HG02870 (cell line): ENCODE measurements around the gene SEC31A.

ENCODE experiments used
- ATAC-seq: cut with Tn5 transposase; IDR thresholded peaks from one replicate; pipeline ENCODE4 v1.9.1; 2021; ENCODE audit warnings: mild to moderate bottlenecking, moderate library complexity; ENCODE audit not compliant: unreplicated experiment

The SEC31A gene

DNA sequence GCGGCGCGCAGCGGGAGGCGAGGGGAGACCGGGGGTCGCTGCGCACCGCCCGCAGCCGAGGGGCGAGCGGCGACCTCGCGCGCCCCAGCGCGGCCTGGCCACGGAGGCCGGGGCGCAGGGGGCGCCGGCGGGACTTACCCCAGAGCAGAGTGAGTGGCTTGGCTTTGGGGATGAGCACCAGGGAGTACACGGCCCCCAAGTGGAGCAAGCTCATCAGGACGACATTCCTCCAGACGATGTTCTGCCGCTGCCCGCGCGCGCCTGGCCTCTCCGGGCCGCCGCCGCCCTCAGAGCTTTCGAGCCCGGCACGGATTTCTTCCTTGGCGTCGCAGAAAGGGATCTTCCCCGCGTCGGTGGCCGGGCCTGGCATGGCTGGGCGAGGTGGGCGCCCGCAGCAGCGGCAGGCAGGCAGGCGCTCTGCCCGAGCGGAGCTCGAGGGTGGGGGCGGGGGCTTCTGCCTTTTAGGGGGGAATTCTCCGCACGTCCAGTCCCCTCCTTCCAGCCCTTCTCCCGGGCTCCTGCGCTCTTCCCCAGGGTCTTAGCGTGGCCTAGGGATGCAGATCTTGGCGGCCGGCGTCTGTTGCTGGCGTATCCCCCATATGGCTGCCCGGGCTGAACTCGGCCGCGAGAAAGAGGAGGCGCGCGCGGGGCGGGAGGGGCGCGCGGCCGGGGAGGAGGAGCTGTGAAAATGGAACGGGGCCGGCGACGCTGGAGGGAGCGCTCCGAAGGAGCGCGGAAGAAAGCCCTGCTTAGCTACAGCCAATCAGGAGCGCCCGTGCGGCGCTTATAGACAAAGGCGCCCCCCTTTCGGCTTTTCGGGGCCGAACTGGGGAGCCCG lies 92.6 kb downstream of the SEC31A start, which contains the start of gene SCD5:
Gene SCD5 (minus strand): TSS at position 629 of the 838 bp plus-strand sequence. CDS start 259 bp downstream, at position 370.
- ATAC-seq = peak; percentile 83

- no peak for ATAC-seq
Observed at GRCh38 chr4:82797405-82798111, 93.4 kb downstream of the SEC31A start.

GRCh38 chr4:82797040-82797404 lies 93.9 kb downstream of the SEC31A start:
- no peak for ATAC-seq

DNA sequence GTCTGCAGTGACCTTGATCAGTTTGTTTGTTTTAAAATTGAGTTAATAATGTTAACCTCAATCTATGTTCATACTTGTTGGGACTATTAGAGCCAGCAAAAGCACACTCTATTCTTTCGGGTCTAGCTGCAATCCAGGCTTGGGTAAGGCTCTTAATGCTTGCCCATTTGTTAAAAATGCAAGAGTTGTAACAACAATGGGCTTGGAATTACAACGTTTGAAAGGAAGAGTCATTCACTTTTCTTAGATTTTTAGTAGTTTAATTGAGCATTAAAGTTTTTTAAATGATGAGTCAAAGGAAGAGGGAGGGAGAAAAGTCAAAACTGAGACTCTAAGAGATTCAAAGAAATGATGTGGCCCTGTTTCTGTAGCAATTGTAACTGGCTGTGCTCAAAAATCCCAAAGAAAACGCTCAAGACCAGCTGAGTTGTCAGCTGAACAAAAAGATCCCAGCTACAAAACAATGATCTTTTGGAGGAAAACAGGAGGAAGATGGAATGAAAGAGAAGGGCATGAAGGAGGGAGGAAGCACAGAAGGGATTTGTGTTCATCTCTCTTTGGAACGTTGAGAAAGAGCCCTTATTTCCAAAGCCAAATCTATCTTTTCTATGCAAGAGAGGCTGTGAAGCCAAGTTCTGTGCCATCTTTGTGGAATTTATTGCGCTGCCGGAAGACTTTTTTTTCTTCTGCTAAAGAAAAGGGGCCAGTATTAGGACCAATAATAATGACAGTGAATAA lies 97.9 kb downstream of the SEC31A start:
- no peak for ATAC-seq

DNA sequence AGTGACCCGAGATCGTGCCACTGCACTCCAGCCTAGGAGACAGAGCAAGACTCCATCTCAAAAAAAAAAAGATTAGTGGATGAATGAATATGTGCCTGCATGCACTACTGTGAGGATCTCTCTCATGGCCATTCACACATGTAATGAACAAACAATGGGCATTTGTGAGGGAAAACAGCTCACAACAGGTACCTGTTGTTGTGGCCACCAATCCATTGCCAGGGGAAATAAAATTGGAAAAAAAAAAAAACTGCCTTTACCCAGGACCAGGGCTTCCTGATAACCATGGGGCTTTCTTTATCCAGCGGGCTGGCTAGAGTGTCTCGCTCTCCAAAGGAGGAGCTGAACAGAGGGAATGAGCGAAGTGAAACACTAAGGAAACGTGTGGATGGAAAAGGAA lies 99.8 kb downstream of the SEC31A start:
- no peak for ATAC-seq

DNA sequence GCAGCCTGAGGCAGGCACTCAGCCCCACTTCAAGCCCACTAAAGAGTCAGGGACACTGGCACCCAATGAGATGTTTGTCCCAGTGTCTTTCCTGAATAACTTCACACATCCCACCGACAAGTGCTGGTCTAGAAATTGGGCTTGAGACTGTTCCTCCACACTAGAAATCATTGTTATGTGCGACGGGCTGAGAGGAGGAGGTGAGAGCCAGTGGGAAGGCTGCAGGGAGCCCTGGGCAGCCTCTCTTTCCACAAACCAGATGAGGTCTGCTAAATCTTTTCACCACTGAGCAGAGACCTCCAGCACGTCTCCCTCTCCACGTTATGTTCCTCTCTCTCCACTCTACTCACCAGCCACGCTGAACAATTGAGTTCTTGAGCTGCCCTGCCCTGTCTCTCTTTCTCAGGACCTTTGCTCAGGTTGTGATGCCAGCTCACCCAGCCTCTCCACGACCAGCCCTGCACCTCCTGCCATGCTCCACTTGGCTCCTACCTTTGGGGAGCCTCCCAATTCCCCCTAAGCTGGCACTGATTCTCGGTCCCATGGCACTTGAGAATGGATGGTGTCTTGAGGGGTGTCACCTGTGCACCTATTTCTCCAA lies 100.8 kb downstream of the SEC31A start:
- ATAC-seq = no peak

DNA sequence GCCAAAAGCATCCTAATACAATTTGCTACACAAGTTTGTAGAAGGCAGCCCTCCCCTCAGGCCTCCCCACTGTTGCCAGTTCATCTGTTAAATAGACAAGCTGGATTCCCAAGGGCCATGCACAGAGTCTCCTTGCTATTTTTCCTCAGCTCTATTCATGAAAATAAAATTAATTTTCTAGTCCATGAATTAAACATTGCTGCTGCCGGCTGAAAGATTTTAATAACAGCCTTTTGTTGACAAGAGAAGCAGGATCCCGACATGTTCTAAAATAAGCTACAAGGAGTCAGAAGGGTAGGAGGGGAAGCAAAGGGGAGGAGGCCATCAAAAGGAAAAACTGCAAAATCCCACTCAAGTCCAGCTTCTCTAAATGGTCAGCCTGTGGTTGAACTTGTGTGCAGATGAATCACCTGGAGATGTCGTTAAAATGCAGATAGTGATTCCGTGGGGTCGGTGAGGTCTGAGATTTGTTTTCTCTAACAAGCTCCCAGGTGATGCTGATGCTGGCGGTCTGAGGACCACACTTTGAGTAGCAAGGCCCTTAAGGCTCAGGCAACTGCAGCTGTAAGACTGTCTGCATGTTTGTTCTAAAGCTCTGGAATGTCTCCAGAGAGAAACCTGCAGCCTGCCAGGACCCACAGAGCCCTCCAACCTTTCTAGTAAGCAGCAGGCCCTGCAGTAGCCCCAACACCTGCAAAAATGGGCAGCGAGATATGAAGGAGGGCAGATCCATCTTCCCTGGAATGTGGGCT lies 101.8 kb downstream of the SEC31A start:
- ATAC-seq = no peak

DNA sequence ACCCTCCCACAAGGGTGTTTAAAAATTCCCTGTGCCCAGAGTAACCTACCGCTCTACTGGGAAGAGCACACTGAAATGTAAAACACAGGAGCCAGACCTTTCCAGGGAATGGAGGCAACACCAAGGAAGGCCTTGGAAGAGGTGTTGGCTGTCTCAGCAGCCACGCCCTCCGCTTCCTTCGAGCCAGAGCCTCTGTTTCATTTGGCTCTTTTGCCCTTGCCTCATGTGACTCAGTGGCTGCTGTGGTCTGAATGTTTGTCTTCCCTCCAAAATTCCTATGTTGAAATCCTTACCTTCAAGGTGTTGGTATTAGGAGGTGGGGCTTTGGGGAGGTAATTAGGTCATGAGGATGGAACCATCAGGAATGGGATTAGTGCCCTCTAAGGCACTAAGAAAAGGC lies 103.6 kb downstream of the SEC31A start:
- ATAC-seq = no peak

- no peak for ATAC-seq
Observed at GRCh38 chr4:82786828-82787227, 104.1 kb downstream of the SEC31A start.

DNA sequence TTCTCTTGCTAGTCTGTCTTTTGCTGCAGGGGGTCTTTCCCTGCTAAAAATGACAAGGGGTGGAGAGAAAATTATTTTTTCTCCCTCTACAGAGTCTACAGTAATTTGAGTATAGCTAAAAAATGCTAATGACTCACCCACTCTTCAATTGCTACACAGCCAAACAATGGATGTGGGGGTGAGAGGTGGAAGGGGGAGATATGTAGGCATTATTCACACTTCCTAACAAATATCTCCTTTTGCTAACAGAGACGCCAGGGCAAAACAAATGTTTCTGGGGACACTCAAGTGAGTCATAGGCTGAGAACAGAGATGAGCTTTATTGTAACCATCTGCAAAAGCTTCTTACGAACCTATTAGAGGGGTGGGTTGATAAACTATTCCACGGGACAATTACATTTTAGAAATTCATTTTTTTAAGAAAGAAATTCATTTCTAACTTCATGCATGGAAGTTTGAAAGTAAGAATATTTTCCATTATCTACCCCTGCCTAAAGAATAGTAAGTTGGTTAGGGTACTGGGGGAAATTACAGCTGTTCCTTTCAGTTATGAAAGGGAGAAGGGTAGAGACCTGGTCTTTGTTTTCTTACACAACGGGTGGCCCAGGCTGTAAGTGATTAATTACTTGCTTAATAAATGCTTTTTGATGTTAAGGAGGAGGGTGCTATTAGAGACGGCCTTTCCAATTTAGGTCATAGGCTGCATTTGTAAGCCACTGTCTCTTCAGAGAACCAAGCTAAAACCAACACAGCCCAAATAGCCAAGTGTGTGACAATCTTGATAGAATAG lies 105.1 kb downstream of the SEC31A start:
- no peak for ATAC-seq

GRCh38 chr4:82784681-82785610 lies 106.0 kb downstream of the SEC31A start:
- ATAC-seq = no peak

DNA sequence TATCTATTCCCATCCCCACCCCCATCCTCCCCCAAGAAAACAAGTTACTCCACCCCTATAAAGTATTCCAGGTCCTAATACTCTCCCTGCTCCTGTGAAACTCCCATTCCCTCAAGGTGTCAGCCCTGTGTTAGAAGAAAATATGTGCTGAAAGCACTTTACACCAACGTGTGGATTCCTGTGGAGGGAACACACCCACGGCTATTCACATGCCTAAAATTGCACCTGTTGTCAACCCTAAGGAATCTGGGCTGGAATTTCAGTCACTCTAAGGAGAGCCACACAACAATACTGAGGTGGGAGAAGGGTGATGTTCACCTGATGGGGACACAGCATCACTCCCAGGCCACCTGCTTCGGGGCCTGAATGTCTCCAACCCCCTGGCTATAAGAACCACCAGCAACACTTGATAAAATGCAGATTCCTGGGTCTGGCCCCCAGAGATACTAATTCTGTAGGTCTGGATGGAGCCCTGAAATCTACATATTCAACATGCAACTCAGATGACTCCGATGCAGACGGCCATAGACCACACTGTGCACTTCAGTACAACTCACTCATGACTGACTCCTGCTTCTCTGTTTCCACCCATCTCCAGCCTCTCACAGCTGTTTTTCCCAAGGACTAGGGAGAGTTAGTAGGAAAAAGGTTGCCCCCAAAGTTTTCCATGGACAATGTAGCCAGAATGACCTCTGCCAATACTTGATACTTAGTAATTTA lies 108.2 kb downstream of the SEC31A start:
- no peak for ATAC-seq

GRCh38 chr4:82780752-82781231 lies 110.2 kb downstream of the SEC31A start:
- no peak for ATAC-seq

DNA sequence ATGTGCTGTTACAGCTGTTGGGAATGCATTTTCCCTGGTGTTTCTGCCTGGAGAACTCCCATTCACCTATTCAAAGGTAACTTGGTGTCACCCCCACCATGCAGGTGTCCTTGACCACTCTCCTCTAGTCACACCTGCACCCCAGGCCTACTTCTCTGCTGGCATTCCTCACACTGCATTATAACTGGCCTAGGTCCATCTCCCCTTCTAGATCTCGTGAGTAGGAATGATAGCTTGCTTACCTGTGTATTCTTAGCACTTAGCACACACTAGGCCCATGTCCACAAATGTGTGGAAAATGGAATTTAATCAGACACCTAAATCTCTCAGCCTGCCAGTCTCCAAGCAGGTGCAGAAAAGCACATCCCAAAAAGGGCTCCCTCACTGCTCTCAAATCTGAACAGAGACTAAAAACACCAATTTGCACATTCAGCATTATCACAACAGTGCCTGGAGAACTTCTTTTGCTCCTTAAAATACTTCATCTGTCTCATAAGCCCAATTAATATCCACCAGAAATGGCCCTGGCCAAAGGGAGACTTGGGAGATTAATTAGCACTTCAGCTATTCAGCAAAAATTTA lies 110.7 kb downstream of the SEC31A start:
- no peak for ATAC-seq

GRCh38 chr4:82779032-82779431 lies 111.9 kb downstream of the SEC31A start:
- ATAC-seq = no peak

GRCh38 chr4:82777857-82778525 lies 113.0 kb downstream of the SEC31A start:
- ATAC-seq = no peak
